GM19351 (cell line): ENCODE measurements around the gene TTC28.
"Not testable (repeated sequence)": the region's sequence is repeated elsewhere in the genome, so short reads cannot be mapped to it uniquely, and the experiment has no call there.

Source experiments
- ATAC-seq: cut with Tn5 transposase; IDR thresholded peaks from one replicate; pipeline ENCODE4 v1.9.1; 2021; ENCODE audit warnings: mild to moderate bottlenecking, moderate library complexity; ENCODE audit not compliant: unreplicated experiment

The TTC28 gene

DNA sequence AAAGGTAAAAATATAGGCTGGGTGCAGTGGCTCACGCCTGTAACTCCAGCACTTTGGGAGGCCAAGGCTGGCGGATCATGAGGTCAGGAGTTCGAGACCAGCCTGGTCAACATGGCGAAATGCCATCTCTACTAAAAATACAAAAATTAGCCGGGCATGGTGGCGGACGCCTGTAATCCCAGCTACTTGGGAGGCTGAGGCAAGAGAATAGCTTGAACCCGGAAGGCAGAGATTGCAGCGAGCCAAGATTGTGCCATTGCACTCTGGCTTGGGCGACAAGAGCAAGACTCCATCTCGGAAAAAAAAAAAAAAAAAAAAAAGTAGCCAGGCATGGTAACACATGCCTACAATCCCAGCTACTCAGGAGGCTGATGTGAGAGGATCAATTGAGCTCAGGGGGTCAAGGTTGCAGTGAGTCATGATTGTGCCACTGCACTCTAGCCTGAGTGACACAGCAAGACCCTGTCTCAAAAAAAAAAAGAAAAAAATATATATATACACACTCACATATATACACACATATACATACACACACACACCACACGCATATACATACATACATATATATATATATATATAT is 112.6 kb downstream of the TTC28 start:
- not testable (repeated sequence) for ATAC-seq

DNA sequence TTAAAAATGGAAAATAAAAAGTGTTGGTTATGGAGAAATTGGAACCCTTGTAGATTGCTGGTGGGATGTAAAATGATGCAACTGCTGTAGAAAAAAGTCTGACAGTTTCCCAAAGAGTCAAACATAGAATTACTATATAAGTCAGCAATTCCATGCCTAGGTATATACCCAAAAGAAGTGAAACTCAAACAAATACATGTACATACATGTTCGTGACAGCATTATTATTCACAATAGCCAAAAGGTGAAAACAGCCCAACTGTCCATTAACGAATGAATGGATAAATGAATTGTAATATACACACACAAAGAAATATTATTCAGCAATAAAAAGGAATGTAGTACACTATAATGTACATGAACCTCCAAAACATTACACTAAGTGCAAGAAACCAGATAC is 116.0 kb downstream of the TTC28 start:
- no peak for ATAC-seq

DNA sequence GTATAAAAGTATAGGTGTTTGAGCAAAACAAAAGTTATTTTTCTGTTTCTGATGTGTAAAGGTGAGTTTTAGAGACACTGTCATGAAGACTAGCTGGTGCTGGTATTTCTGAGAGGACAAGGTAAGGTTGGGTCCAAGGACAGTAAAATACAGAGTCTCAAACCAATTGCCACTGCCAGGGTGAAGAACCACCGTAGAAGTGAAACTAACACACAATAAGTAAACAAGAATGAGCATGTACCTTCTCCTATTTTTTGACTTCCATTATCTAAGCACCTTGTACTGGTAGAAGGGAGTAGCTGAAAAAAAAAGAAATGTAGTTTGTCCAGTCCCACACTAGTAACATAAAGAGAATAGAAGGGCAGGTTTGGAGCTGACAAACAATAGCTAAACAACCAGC is 117.3 kb downstream of the TTC28 start:
- no peak for ATAC-seq

DNA sequence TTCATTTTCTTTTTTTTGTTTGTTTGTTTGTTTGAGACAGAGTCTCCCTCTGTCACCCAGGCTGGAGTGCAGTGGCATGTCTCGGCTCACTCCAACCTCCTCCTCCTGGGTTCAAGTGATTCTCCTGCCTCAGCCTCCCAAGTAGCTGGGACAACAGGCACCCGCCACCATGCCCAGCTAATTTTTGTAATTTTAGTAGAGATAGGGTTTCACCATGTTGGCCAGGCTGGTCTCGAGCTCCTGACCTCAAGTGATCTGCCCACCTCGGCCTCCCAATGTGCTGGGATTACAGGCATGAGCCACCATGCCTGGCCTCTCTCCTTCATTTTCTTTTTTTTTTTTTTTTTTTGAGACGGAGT is 118.9 kb downstream of the TTC28 start:
- not testable (repeated sequence) for ATAC-seq

- ATAC-seq: no peak
These were observed 119.4 kb downstream of the TTC28 start for GRCh38 chr22:28560046-28560742.

- no peak for ATAC-seq
These were observed 122.5 kb downstream of the TTC28 start for GRCh38 chr22:28557184-28557583.

DNA sequence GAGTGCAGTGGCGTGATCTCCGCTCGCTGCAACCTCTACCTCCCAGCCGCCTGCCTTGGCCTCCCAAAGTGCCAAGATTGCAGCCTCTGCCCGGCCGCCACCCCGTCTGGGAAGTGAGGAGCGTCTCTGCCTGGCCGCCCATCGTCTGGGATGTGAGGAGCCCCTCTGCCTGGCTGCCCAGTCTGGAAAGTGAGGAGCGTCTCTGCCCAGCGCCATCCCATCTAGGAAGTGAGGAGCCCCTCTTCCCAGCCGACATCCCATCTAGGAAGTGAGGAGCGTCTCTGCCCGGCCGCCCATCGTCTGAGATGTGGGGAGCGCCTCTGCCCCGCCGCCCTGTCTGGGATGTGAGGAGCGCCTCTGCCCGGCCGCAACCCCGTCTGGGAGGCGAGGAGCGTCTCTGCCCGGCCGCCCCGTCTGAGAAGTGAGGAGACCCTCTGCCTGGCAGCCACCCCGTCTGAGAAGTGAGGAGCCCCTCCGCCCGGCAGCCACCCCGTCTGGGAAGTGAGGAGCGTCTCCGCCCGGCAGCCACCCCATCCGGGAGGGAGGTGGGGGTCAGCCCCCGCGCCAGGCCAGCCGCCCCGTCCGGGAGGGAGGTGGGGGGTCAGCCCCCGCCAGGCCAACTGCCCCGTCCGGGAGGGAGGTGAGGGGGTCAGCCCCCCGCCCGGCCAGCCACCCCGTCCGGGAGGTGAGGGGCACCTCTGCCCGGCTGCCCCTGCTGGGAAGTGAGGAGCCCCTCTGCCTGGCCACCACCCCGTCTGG is 126.4 kb downstream of the TTC28 start:
- not testable (repeated sequence) for ATAC-seq

- no peak for ATAC-seq
These were observed 131.2 kb downstream of the TTC28 start for GRCh38 chr22:28548406-28548805.

- no peak for ATAC-seq
These were observed 132.4 kb downstream of the TTC28 start for GRCh38 chr22:28547132-28547842.

- no peak for ATAC-seq
These were observed 135.2 kb downstream of the TTC28 start for GRCh38 chr22:28544431-28544868.

DNA sequence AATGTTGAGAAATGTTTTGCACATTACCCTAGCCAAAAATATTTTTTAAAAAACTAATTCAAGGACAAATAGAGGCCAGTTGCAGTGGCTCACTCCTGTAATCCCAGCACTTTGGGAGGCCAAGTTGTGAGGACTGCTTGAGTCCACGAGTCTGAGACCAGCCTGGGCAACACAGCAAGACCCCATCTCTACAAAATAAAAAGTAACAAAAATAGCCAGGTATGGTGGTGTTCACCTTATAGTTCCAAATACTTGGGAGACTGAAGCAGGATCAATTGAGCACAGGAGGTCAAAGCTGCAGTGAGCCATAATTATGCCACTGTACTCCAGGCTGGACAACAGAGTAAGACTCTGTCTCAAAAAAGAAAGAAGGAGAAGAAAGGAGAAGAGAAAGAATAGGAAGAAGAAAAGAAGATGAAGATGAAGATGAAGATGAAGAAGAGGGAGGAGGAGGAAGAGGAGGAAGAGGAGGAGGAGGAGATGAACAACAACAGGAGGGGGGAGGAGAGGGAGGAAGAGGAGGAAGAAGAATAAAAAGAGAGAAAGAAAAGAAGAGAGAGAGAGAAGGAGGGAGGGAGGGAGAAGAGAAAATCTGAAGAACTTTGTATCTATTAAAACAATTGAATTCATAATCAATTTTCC is 136.5 kb downstream of the TTC28 start:
- no peak for ATAC-seq

GRCh38 chr22:28541137-28541536 is 138.5 kb downstream of the TTC28 start:
- no peak for ATAC-seq

- no peak for ATAC-seq
These were observed 140.7 kb downstream of the TTC28 start for GRCh38 chr22:28538922-28539321.

DNA sequence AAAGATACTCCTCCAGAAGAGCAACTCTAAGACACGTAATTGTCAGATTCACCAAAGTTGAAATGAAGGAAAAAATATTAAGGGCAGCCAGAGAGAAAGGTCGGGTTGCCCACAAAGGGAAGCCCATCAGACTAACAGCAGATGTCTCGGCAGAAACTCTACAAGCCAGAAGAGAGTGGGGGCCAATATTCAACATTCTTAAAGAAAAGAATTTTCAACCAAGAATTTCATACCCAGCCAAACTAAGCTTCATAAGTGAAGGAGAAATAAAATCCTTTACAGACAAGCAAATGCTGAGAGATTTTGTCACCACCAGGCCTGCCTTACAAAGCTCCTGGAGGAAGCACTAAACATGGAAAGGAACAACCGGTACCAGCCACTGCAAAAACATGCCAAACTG is 149.1 kb downstream of the TTC28 start:
- ATAC-seq: not testable (repeated sequence)

DNA sequence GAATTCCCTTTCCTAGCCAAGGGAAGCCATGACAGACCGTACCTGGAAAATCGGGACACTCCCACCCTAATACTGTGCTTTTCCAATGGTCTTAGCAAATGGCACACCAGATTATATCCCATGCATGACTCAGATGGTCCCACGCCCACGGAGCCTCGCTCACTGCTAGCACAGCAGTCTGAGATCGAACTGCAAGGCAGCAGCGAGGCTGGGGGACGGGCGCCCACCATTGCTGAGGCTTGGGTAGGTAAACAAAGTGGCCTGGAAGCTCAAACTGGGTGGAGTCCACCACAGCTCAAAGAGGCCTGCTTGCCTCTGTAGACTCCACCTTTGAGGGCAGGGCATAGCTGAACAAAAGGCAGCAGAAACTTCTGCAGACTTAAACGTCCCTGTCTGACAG is 150.5 kb downstream of the TTC28 start:
- ATAC-seq: not testable (repeated sequence)

- ATAC-seq: no peak
These were observed 158.2 kb downstream of the TTC28 start for GRCh38 chr22:28521451-28521850.

DNA sequence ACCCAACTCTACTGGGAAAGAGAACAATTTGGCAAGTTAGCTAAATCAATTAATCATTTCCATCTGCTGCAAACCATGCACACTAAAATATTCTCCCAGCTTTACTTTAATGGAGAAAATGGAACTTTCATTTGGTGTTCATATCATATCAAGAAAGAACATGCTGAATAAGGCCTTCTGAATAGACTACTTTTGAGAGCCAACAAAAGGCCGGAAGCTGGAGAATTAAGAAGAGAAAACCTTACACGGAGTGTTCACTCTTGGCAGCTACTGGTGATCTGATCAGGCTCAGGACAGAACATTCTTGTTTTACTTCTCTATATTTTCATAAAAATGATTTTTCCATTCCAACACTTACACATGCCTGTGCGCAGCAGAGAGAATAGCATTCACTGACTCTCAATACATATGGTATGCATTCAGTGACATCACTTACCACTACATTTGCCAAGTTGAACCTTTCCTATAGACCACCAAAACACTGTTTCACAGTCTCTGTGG is 165.3 kb downstream of the TTC28 start:
- ATAC-seq: no peak

GRCh38 chr22:28512387-28512786 is 167.3 kb downstream of the TTC28 start:
- not testable (repeated sequence) for ATAC-seq

DNA sequence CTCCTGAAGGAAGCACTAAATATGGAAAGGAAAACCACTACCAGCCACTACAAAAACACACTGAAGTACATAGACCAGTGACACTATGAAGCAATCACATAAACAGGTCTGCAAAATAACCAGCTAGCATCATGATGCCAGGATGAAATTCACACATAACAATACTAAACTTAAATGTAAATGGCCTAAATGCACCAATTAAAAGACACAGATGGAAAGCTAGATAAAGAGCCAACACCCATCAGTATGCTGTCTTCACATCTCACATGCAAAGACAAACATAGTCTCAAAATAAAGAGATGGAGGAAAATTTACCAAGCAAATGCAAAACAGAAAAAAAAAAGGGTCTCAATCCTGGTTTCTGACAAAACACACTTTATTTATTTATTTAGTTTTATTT is 171.7 kb downstream of the TTC28 start:
- ATAC-seq: no peak

- no peak for ATAC-seq
These were observed 173.5 kb downstream of the TTC28 start for GRCh38 chr22:28506150-28506535.
